Measurements from ENCODE around the gene RNPS1. TPM values are rescaled to one million over a fixed set of nuclear protein-coding genes. Genes with fewer than 3 reads are reported as not detected.

Gene RNPS1
- total and polyA plus RNA-seq, 3 donors from 2014 or later = 197 to 294 (median 261) TPM

- TF ChIP-seq POLR2A (IDR thresholded peaks at IDR 0.05) = no peak
- TF ChIP-seq, protein P1, sequence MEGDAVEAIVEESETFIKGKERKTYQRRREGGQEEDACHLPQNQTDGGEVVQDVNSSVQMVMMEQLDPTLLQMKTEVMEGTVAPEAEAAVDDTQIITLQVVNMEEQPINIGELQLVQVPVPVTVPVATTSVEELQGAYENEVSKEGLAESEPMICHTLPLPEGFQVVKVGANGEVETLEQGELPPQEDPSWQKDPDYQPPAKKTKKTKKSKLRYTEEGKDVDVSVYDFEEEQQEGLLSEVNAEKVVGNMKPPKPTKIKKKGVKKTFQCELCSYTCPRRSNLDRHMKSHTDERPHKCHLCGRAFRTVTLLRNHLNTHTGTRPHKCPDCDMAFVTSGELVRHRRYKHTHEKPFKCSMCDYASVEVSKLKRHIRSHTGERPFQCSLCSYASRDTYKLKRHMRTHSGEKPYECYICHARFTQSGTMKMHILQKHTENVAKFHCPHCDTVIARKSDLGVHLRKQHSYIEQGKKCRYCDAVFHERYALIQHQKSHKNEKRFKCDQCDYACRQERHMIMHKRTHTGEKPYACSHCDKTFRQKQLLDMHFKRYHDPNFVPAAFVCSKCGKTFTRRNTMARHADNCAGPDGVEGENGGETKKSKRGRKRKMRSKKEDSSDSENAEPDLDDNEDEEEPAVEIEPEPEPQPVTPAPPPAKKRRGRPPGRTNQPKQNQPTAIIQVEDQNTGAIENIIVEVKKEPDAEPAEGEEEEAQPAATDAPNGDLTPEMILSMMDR (IDR thresholded peaks at IDR 0.05) = no peak
Measured at GRCh38 chr16:2228161-2228824, 39.6 kb downstream of the RNPS1 start.

GRCh38 chr16:2226918-2227317 is 41.0 kb downstream of the RNPS1 start:
- 93 to 95% methylated on average over 6 of the region's 6 CpGs for WGBS, 2 donors
- no peaks in the 10 kb centered on the region for H3K36me3 ChIP-seq (ENCODE audit: low read depth, missing control alignments)
- no peak for DNase-seq

More at GRCh38 chr16:2228161-2228824, 39.6 kb downstream of the RNPS1 start:
- Histone ChIP-seq H3K27me3 (no peaks in the 10 kb centered on the region), H3K27ac (no peak overlapping the region), H3K9me3 (no peaks in the 10 kb centered on the region), H3K4me1 (peaks cover 19% of the 10 kb centered on the region), H3K4me3 (no peak overlapping the region), H3K36me3 (ENCODE audit: low read depth, missing control alignments) (no peaks in the 10 kb centered on the region)
- DNase-seq = no peak
- 85% methylated on average over 25 of the region's 25 CpGs; no CpG with 5 or more reads in 1 of the 2 donors for WGBS, 2 donors
- intact Hi-C loops (cut with DNase I; ENCODE audit: low total_unique reads) = no loop called here

DNA sequence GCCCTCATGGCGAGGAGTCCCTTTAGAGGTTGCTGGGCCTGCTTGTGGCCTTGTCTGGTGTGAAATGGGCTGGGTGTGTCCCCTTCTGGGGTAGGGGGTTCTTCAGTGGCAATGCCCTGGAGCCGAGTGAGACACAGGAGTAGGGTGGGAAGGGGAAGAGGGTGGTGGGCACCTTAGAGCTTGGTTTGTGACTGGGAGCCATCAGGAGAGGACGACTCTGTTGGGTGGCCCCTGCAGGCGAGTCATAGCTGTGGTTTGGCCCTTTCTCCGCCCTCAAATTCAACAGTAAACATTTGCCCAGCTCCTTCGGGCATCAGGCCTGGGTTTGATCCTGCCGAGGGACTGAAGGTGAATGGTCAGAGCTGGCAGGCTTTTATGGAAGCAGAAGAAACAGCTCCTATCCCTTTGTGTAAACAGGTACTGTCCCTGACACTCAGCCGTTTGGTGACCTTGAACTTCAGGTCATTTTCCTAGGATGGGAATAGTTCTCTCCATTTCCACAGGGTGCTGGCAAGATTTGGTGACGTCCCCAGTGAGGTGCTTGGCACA is 41.6 kb downstream of the RNPS1 start:
- DNase-seq = no peak
- intact Hi-C loops (cut with DNase I; ENCODE audit: low total_unique reads) = no loop called here
- Histone ChIP-seq H3K36me3 (ENCODE audit: low read depth, missing control alignments) (no peaks in the 10 kb centered on the region), H3K4me1 (peaks cover 19% of the 10 kb centered on the region), H3K9me3 (no peaks in the 10 kb centered on the region), H3K4me3 (no peak overlapping the region), H3K27me3 (no peaks in the 10 kb centered on the region), H3K27ac (no peak overlapping the region)
- no peak for TF ChIP-seq POLR2A (IDR thresholded peaks at IDR 0.05)
- TF ChIP-seq, protein P1 (IDR thresholded peaks at IDR 0.05) = no peak
- WGBS, 2 donors = 61 to 69% methylated on average over 9 of the region's 9 CpGs

More at GRCh38 chr16:2226918-2227317, 41.0 kb downstream of the RNPS1 start:
- Histone ChIP-seq H3K4me1 (peaks cover 19% of the 10 kb centered on the region), H3K4me3 (no peak overlapping the region), H3K9me3 (no peaks in the 10 kb centered on the region), H3K27me3 (no peaks in the 10 kb centered on the region), H3K27ac (no peak overlapping the region)
- intact Hi-C loops (cut with DNase I; ENCODE audit: low total_unique reads) = no loop called here
- TF ChIP-seq, protein P1 (IDR thresholded peaks at IDR 0.05) = no peak
- TF ChIP-seq POLR2A (IDR thresholded peaks at IDR 0.05) = no peak

- Histone ChIP-seq H3K27me3 (no peaks in the 10 kb centered on the region), H3K4me3 (peak overlapping the region; percentile 87 to 90), H3K36me3 (ENCODE audit: low read depth, missing control alignments) (no peaks in the 10 kb centered on the region), H3K27ac (peak overlapping the region; percentile 75 to 84), H3K4me1 (peaks cover 19% of the 10 kb centered on the region), H3K9me3 (no peaks in the 10 kb centered on the region)
- TF ChIP-seq, protein P1 (IDR thresholded peaks at IDR 0.05) = no peak
- TF ChIP-seq POLR2A (IDR thresholded peaks at IDR 0.05) = no peak
- peak; percentile 59 for DNase-seq
- intact Hi-C loops (cut with DNase I; ENCODE audit: low total_unique reads) = no loop called here
- WGBS, 2 donors = 5 to 19% methylated on average over 4 to 22 of the region's 22 CpGs
Measured at GRCh38 chr16:2223942-2224486, 43.9 kb downstream of the RNPS1 start.

Measured in testis (tissue), 3 donors.